ENCODE results near the gene SCO2. TPM values are rescaled to one million over a fixed set of nuclear protein-coding genes. Genes with fewer than 3 reads are reported as not detected.

The SCO2 gene
- total RNA-seq, 4 donors from 2014 or later = 1.2 to 6.3 (median 4.5) TPM; not detected in 1

DNA sequence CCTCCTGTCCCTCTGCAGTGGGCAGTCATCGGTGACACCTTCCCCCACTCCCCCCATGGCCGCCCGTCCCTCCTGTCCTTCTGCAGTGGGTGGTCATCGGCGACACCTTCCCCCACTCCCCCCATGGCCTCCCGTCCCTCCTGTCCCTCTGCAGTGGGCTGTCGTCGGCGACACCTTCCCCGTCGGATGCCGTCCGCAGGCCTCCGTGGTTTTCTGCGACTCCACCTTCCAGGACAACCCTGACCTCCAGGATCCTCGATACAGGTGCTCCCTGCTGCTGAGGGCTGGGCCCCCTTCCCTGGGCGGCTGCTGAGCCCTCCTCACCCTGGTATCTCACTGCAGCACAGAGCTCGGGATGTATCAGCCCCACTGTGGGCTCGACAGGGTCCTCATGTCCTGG, 36.5 kb downstream of the SCO2 start:
- H3K4me1 ChIP-seq = peaks cover 0 to 10% (median 7%) of the 10 kb centered on the region in 4 donors
- TF ChIP-seq POLR2A (IDR thresholded peaks at IDR 0.05) = no peak
- TF ChIP-seq, protein P1, sequence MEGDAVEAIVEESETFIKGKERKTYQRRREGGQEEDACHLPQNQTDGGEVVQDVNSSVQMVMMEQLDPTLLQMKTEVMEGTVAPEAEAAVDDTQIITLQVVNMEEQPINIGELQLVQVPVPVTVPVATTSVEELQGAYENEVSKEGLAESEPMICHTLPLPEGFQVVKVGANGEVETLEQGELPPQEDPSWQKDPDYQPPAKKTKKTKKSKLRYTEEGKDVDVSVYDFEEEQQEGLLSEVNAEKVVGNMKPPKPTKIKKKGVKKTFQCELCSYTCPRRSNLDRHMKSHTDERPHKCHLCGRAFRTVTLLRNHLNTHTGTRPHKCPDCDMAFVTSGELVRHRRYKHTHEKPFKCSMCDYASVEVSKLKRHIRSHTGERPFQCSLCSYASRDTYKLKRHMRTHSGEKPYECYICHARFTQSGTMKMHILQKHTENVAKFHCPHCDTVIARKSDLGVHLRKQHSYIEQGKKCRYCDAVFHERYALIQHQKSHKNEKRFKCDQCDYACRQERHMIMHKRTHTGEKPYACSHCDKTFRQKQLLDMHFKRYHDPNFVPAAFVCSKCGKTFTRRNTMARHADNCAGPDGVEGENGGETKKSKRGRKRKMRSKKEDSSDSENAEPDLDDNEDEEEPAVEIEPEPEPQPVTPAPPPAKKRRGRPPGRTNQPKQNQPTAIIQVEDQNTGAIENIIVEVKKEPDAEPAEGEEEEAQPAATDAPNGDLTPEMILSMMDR (IDR thresholded peaks at IDR 0.05) = no peak

DNA sequence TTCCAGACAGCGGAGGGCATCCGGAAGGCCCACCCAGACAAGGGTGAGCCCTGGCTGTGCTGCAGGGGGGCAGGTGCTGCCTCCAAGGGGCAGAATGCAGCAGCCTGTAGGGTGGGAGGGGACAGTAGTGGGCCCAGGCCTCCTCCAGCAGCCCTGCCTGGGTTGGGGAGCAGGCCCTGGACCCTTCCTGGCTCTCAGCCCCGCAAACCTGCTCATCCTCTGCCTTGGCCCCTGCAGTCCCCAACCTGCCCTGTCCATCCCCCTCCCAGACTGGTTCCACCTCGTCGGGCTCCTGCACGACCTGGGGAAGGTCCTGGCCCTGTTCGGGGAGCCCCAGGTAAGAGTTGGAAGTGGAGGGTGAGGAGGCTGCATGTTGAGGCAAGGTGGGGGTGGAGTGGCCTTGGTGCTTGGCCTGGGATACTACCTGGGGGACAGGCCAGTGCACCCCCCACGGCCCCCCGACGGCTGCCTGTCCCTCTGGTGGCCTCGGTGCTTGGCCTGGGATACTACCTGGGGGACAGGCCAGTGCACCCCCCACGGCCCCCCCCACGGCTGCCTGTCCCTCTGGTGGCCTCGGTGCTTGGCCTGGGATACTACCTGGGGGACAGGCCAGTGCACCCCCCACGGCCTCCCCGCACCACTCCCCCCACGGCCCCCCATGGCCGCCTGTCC, 37.3 kb downstream of the SCO2 start:
- Histone ChIP-seq H3K27ac (no peak overlapping the region), H3K9me3 (no peaks in the 10 kb centered on the region), H3K36me3 (no peaks in the 10 kb centered on the region), H3K4me3 (no peak overlapping the region), H3K4me1 (peaks cover 0 to 18% (median 11%) of the 10 kb centered on the region in 4 donors), H3K27me3 (no peaks in the 10 kb centered on the region)
- no peak for TF ChIP-seq POLR2A (IDR thresholded peaks at IDR 0.05)
- TF ChIP-seq, protein P1 (IDR thresholded peaks at IDR 0.05) = no peak
- no peak for DNase-seq

More for the DNA sequence above, 36.5 kb downstream of the SCO2 start:
- Histone ChIP-seq H3K9me3 (no peaks in the 10 kb centered on the region), H3K36me3 (no peaks in the 10 kb centered on the region), H3K4me3 (no peak overlapping the region), H3K27me3 (no peaks in the 10 kb centered on the region), H3K27ac (no peak overlapping the region)
- DNase-seq = no peak

DNA sequence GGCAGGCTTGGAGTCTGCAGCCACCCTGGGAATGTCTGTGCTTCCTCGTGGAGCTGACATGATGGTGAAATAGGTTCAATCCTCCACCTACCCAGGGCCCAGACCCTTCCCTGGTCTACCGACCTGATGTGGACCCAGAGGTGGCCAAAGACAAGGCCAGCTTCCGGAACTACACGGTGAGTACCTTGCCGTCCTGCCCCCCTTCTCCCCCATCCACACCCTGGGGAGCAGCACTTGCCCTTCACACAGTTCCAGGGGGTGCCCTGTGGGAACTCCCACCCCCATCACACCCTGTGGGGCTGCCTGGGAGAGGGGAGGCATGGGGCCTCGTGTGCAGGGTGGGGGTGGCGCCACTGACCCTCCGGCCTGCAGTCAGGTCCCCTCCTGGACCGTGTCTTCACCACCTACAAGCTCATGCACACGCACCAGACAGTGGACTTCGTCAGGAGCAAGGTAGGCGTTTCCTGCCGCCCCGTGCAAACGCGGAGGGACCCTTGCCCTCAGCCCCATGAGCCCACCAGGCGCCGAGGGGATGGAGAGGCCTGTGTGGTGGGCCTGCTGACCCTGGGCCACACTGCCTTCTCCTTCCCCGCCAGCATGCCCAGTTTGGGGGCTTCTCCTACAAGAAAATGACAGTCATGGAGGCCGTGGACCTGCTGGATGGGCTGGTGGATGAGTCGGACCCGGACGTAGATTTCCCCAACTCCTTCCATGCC, 38.0 kb downstream of the SCO2 start:
- Histone ChIP-seq H3K9me3 (no peaks in the 10 kb centered on the region), H3K27ac (no peak overlapping the region), H3K27me3 (peaks cover 0 to under 1% of the 10 kb centered on the region in 2 donors), H3K4me1 (peaks cover 0 to 23% (median 11%) of the 10 kb centered on the region in 4 donors), H3K36me3 (no peaks in the 10 kb centered on the region), H3K4me3 (no peak overlapping the region)
- DNase-seq = no peak
- TF ChIP-seq POLR2A (IDR thresholded peaks at IDR 0.05) = no peak
- TF ChIP-seq, protein P1 (IDR thresholded peaks at IDR 0.05) = no peak

DNA sequence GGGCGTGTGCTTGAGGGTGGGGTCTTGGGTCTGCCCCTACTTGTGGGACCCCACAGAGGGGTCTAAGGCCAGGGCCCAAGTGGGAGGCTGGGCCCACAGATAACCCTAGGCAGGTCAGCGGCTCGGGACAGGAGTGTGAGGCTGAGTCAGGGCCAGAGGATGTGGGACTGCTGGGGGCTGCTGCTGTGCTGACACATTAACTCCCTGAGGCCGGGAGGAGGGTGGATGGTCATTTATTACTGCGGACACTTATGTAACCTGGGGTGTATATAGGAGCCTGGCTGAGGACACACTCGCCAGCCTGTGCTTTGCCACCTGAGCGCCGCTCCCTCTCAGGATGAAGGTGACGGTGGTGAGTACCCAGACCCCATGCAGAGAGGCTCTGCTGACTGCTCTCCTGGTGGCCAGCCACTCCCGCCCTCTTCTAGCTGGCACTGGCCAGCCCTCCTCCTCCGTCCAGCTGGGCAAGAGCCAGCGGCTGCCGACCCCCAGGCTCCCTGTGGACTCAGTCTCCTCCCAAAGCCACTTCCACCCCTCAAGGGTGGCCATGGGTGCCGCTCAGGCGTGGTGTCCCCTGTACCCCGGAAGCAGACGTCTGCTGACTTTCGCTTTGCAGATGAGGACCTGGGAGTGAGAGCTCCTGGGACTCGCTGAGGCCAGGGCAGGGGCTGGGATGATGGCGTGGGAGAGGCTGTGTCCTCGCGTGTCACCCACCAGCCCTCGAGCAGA, 38.7 kb downstream of the SCO2 start, which contains the start of gene MIOX:
MIOX (plus strand) TSS at position 299 of the 729 bp plus-strand sequence; CDS start at position 338, 39 bp downstream.
- TF ChIP-seq, protein P1 (IDR thresholded peaks at IDR 0.05) = no peak
- TF ChIP-seq POLR2A (IDR thresholded peaks at IDR 0.05) = no peak
- Histone ChIP-seq H3K4me1 (peaks cover 0 to 31% (median 15%) of the 10 kb centered on the region in 4 donors), H3K27me3 (peaks cover 0 to 7% of the 10 kb centered on the region in 2 donors), H3K27ac (peak within 1 kb of the TSS in 1 of 4 donors; percentile 49), H3K9me3 (no peaks in the 10 kb centered on the region), H3K4me3 (no peak within 1 kb of the TSS), H3K36me3 (no peaks in the 10 kb centered on the region)
- peak in 1 of 3 donors; percentile 44 for DNase-seq

Measured in Peyer's patch (tissue), 4 donors.